Fibroblast of peridontal ligament (primary cell): Measurements from ENCODE around the gene BOK.
"Not testable (repeated sequence)": the region's sequence is repeated elsewhere in the genome, so short reads cannot be mapped to it uniquely, and the experiment has no call there.

Experiments
- DNase-seq: peaks from one replicate; pipeline ENCODE4 v3.0.0-alpha.2; 2010; ENCODE audit errors: extremely low read depth

BOK gene

DNA sequence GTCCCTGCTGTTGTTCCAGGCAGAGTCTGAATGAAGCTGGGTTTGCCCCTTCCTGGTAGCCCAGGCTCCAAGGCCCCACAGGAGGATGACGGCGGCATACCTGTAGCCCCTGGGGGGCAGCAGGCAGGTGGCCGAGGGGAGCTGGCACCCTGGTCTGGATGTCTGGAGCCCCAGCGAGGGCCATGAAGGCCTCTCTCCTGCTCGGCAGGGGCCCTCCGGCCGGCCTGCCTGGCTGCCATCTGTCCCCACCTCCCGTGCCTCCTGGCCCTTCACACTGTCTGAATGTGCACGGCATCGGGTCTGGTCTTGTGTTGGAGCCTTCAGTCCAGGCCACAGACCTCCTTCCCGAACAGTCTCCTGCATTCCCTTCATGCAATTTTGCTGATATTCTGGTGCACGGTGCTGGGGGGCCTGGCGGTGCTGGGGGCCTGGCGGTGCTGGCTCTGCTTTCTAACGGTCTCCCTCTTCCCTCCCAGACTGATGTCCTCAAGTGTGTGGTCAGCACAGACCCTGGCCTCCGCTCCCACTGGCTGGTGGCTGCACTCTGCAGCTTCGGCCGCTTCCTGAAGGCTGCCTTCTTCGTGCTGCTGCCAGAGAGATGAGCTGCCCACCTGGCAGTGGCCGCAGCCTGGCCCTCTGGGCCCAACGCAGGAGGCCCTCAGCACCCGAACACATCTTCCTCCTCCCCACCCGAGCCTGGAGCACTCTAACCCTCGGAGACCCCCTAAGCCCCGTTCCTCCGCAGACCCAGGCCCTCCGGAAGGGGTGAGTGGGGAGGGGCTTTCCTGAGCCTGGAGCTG, 13.5 kb downstream of the BOK start:
- DNase-seq: no peak

GRCh38 chr2:241572915-241573651, 14.5 kb downstream of the BOK start:
- DNase-seq: not testable (repeated sequence)

DNA sequence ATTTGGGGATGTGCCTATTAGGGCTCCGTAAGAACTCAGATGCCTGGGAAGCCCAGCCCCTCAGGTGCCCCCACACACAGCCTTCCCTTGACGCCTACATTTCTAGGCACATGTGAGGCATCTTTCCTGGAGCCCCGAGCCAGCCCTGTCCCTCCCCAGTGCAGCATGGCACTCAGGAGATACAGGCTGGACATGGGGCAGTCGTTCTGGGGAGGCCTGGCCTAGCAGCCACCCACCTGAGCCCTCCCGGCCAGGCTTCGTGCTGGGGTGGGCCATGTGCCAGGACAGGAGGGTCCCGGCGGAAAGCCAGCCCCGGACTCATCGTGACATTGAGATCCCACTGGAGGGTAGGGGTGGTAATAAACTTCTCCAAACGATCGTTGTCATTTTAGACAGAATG, 15.2 kb downstream of the BOK start:
- no peak for DNase-seq

- DNase-seq: no peak
These were observed 16.5 kb downstream of the BOK start for GRCh38 chr2:241574911-241575623.

DNA sequence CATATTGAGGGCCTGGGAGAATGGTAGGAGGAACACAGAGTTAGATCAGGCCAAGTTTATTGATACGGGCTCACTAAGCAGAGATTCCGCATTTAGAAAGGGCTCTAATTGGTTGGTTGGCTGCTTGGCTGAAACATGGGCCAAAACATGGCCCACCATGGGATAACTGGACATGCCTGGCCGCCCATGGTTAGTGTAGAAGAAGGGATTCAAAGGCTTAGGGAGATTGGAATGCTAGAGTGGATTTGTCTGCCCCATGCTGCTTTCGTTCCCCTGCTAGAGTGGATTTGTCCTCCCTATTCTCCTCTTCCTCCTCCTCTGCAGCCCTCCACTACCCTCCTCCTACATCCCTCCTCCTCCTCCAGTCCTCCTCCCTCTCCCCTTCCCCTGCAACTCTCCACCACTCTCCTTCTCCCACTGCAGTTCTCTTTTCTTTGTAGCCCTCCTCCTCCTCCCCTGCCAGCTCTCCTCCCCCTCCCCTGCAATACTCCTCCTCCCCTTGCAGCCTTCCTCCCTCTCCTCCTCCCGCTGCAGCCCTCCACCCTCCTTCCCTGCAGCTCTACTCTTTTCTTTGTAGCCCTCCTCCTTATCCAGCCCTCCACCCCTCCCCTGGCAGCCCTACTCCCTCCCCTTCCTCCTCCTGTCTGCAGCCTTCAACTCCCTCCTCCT, 17.2 kb downstream of the BOK start:
- no peak for DNase-seq

- no peak for DNase-seq
These were observed 17.7 kb downstream of the BOK start for GRCh38 chr2:241576293-241576654.

GRCh38 chr2:241577413-241578122, 19.0 kb downstream of the BOK start:
- DNase-seq: peak; percentile 46

- no peak for DNase-seq
These were observed 20.7 kb downstream of the BOK start for GRCh38 chr2:241579281-241579680.

- no peak for DNase-seq
These were observed 23.8 kb downstream of the BOK start for GRCh38 chr2:241582328-241582727.

DNA sequence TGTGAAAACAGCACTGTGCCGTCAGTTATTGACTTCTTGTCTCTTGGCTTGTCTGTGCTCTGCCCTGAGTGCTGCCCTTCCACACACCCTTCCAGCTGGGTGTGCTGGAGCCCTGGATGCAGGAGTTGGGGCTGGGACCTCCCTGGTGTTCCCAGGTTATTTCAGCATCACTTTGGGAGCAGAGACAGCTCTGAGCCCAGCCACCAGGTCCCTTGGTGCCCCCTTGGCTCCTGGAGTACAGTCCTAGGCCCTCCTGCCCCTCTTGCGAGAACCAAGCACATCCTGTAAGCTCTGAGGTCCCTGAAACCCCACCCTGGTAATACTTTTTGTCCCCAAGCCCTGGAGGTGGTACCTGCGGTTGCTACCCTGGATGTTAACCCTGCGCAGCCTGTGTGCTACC, 24.3 kb downstream of the BOK start:
- DNase-seq: no peak

DNA sequence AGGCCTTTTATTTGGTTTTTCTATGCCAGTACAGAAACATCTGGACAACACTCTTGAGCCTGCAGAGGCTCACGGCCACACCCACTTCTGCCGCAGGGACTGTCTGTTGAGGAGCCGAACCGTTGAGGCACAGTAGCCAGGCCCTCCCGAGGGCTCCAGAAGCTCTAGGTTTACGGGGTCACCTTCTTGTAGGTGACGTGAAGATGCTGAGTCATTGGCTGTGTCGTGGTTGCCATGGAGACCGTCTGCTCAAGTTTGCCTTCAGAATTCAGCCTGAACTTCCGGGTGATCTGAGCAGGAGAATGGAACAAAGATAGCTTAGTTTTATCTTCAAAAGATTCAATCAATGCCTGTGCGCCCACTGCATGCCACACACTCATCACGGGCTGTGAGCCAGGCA, 25.9 kb downstream of the BOK start:
- DNase-seq: no peak

- no peak for DNase-seq
These were observed 28.2 kb downstream of the BOK start for GRCh38 chr2:241586564-241587264.

DNA sequence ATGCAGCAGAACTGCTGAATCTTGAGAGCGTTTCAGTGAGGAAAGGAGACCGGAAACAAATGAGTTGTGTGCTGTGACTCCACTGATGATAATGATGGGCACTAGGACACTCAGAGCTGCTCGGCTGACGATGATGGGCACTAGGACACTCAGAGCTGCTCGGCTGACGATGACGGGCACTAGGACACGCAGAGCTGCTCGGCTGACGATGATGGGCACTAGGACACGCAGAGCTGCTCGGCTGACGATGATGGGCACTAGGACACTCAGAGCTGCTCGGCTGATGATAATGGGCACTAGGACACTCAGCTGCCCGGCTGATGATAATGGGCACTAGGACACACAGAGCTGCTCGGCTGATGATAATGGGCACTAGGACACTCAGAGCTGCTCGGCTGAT, 31.3 kb downstream of the BOK start:
- not testable (repeated sequence) for DNase-seq

GRCh38 chr2:241590496-241591455, 32.2 kb downstream of the BOK start:
- not testable (repeated sequence) for DNase-seq

DNA sequence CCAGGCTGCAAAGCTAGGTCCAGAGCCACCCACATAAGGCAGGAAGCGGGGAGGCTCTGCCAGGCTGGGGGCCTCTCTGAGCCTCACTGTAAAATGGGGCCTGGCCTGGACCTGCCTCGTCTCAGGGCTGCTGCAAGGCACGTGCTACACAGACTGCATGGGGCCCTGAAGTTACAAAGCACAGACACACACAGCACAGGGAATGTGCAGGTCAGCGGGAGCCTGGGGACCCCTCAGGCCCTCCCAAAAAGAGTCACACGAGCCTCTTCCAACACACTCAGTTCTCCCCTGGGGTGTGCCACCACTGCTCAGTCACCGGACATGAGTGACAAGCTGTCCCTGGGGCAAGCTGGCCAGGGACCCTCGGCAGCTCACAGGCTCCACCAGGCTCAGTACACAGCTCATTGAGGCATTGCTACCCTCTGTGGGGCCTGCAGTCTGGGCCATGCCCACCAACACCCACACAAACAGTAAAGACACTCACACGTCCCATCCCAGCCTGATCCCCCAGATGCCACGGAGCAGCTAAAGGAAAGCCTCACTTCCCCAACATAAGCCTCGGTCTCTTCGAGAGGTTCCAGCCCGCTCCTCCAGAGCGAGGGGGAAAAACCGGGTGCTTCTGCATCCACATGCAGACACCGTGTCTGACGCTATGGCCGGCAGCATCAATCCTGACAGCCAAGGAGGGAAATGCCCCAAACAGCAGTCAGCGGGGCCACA, 33.7 kb downstream of the BOK start:
- DNase-seq: no peak

DNA sequence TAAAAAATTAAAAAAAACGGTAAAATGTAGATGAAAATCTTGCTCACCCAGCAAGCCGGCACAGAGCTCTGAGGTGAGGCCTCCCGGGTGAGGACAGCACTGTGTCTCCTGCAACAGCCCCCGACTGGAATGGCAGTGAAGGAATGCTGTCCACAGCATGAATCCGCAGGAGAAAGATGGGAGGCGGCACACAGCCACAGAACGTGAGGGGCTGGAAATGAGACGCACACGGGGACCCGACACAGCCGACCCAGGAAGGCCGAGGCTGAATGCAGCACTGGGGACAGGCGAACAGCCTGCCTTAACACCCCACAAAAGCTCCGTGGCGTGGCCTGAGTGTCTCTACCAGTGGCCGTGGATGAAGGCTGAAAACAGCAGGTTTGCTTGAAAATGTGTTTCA, 34.7 kb downstream of the BOK start:
- no peak for DNase-seq

GRCh38 chr2:241595600-241596140, 37.1 kb downstream of the BOK start:
- DNase-seq: no peak

DNA sequence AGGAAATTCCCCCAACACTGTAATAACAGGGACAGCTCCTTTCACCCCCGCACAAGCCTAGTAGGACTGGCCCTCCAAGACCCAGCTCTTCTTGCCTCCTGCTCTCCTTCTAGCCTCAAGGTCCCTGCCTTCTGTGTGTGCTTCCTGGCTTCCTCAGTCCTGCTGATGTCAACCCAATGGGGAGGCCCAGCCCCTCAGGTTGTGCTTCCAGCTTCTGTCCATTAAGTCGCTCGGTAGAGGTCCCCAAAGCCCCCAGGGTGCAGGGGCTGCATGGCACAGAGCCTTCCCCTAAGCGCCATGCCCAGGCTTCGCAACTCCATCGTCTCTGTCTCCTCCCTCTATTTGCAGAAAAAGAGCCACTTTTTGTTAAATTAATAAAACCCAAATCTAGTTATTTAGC, 39.0 kb downstream of the BOK start:
- no peak for DNase-seq

DNA sequence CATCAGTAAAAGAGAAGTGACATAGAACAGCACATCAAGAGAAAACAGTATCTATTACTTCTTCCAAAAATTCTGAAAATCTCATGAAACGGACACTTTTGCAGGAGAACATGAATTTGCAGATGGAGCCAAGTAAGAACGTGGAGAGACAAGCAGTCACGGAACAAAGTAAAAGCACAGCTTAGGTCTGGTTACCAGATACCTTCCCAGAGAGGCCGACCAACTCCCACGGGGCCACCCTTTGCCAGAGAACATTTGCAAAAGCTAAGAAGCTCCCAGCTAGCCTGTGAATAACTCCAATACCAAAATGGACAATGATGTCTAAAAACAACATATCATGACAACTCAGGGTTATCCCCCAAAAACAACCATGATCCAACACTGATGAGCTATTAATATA, 39.5 kb downstream of the BOK start:
- no peak for DNase-seq
